Stimulated activated CD8-positive, alpha-beta memory T cell treated with anti-CD3 and anti-CD28 coated beads, Interleukin-15, amount 100 ng/mL, for 24 hours (primary cell): ENCODE data around the gene USP54.

ENCODE experiments used
- DNase-seq: peaks from one replicate; pipeline ENCODE4 v3.0.0-alpha.2; 2020; ENCODE audit warnings: low read depth

Gene USP54

GRCh38 chr10:73467206-73467605 is 123.9 kb downstream of the USP54 start:
- DNase-seq: no peak

- no peak for DNase-seq
Observed at GRCh38 chr10:73465978-73466726, 125.0 kb downstream of the USP54 start.

GRCh38 chr10:73460897-73461296 is 130.2 kb downstream of the USP54 start:
- no peak for DNase-seq

DNA sequence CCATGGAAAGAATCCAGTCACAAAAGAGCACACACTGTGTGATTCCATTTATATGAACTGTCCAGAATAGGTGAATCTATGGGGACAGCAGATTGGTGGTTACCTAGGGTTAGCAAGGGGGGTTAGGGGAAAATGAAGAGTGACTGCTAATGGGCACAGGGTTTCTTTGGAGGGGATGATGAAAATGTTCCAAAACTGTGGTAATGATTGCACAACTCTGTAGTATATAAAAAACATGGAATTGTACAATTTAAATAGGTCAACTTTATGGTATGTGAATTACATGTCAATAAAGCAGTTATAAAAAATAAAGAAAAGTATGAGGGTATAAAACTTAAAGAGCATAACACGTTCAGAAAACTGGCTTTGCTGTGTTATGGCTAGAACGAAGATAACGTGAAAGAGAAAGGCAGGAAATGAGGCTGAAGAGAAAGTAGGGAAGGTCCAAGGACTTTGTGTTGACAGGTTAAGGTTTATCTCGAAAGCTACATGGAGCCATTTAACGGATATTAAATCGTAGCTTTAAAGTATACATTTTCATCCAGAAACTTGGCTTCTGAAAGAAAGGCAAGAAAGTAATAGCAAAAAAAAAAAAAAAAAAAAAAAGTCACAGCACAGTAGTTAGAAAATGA is 131.3 kb downstream of the USP54 start:
- no peak for DNase-seq

DNA sequence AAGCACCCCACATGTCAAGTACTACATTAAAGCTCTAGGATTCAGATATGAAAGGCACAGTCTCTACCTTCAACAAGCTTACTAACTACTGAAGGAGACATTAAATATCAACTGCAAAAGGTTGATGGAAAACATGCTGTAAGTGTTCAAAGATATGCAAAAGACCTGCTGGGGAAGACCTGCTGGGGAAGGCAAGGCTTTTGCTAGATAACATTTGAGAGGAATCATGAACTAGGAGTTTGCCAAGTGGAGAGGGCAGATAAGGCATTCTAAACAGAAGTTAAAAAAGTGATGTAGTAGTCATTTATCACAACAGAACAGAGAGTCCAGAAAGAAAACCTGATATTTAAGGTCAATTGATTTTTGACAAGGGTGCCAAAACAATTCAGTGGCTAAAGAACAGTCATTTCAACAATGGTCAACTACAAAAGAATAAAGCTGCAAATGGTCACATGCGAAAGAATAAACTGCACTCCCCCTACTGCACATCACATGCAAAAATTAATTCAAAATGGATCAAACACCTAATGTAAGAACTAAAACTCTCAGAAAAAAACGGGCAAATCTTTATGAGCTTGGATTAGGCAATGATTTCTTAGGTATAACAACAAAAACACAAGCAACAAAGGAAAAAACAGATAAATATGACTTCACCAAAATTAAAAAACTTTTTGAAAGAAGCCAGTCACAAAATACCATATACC is 134.8 kb downstream of the USP54 start:
- DNase-seq: no peak

GRCh38 chr10:73449113-73449512 is 142.0 kb downstream of the USP54 start:
- no peak for DNase-seq

DNA sequence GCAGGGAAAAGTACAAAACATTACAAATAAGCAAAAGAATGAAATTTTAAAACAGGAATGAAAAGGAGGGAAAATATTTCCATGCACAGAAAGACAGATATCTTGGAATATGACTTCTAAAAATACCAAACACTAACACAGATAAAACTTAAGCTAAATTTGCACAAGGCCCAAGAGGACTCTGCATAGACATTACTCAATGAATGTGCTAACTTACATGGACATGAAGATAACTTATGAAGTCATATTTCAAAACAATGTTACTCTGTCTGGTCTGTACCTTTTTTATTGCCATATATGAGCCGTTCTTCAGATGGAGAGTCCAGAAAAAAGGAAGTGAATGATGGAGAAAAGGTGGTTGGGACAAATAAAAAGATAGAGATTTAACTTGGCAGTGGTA is 142.8 kb downstream of the USP54 start:
- DNase-seq: no peak
